GM23248 (cell line): Measurements from ENCODE around the gene ATP5F1D. TPM values are rescaled to one million over a fixed set of nuclear protein-coding genes. Genes with fewer than 3 reads are reported as not detected.

ENCODE experiments used
- DNase-seq: peaks from one replicate; pipeline ENCODE4 v3.0.0-alpha.2; 2015
- H2AFZ ChIP-seq: fragments of 200-600 bp; sonication (generic); 2 replicates; pipeline ENCODE4 v1.6.1; 2016; ENCODE audit warnings: antibody characterized with exemption
- H3F3A ChIP-seq: fragments of 200-600 bp; sonication (generic); 2 replicates; pipeline ENCODE4 v1.6.1; 2016; ENCODE audit warnings: mild to moderate bottlenecking, antibody characterized with exemption, mixed run types; ENCODE audit not compliant: insufficient read depth
- H3K27ac ChIP-seq: fragments of 200-600 bp; sonication (generic); 2 replicates; pipeline ENCODE4 v1.5.1; 2016; ENCODE audit warnings: mild to moderate bottlenecking
- H3K27me3 ChIP-seq: fragments of 200-600 bp; sonication (generic); replicated peaks from 2 replicates; pipeline ENCODE4 v1.6.1; 2016; ENCODE audit warnings: mild to moderate bottlenecking; ENCODE audit not compliant: insufficient read depth
- H3K36me3 ChIP-seq: fragments of 200-600 bp; sonication (generic); 2 replicates; pipeline ENCODE4 v1.6.1; 2016; ENCODE audit warnings: low read depth, mild to moderate bottlenecking
- H3K4me1 ChIP-seq: fragments of 200-600 bp; sonication (generic); 2 replicates; pipeline ENCODE4 v1.6.1; 2016; ENCODE audit warnings: mild to moderate bottlenecking; ENCODE audit not compliant: insufficient read depth
- H3K4me2 ChIP-seq: fragments of 200-600 bp; sonication (generic); one replicate; pipeline ENCODE4 v1.6.1; 2016; ENCODE audit warnings: mild to moderate bottlenecking; ENCODE audit not compliant: unreplicated experiment
- H3K4me3 ChIP-seq: fragments of 200-600 bp; sonication (generic); 2 replicates; pipeline ENCODE4 v1.5.1; 2016; ENCODE audit warnings: mild to moderate bottlenecking
- H3K79me2 ChIP-seq: fragments of 200-600 bp; sonication (generic); 2 replicates; pipeline ENCODE4 v1.6.1; 2016; ENCODE audit warnings: mild to moderate bottlenecking; ENCODE audit not compliant: insufficient read depth
- H3K9ac ChIP-seq: fragments of 200-600 bp; sonication (generic); 2 replicates; pipeline ENCODE4 v1.6.1; 2016; ENCODE audit warnings: mild to moderate bottlenecking
- H3K9me2 ChIP-seq: fragments of 200-600 bp; sonication (generic); 2 replicates; pipeline ENCODE4 v1.6.1; 2016; ENCODE audit warnings: mixed run types, mild to moderate bottlenecking, moderate library complexity; ENCODE audit not compliant: insufficient read depth
- H3K9me3 ChIP-seq: fragments of 200-600 bp; sonication (generic); one replicate; pipeline ENCODE4 v1.6.1; 2017; ENCODE audit warnings: low read depth
- H4K20me1 ChIP-seq: fragments of 200-600 bp; sonication (generic); 2 replicates; pipeline ENCODE4 v1.6.0; 2016; ENCODE audit not compliant: insufficient read depth
- EZH2 ChIP-seq: fragments of 200-600 bp; sonication (generic); IDR thresholded peaks from 2 replicates; pipeline ENCODE4 v1.6.1; 2018; ENCODE audit warnings: antibody characterized with exemption, mild to moderate bottlenecking; ENCODE audit not compliant: insufficient read depth, poor library complexity, severe bottlenecking
- EZH2phosphoT487 ChIP-seq: fragments of 200-600 bp; sonication (generic); IDR thresholded peaks from 2 replicates; pipeline ENCODE4 v1.6.1; 2018; ENCODE audit warnings: antibody characterized with exemption, moderate library complexity, mild to moderate bottlenecking, low read depth; ENCODE audit not compliant: insufficient read depth
- WGBS, 2 experiments: methylation state at CpG; one replicate each; pipeline ENCODE4 v1.1.6; 2015 to 2017; ENCODE audit warnings: low lambda C conversion rate in 2 of 2, low coverage in 1 of 2; ENCODE audit errors: missing lambda C conversion rate in 2 of 2; 5-methylcytosine and 5-hydroxymethylcytosine counted together
- in situ Hi-C: fragments of 300-500 bp; cut with MboI; formaldehyde crosslinking; loops from 2 replicates; pipeline ENCODE4 v1.15.0; 2020
- polyA plus RNA-seq: library from polyadenylated mRNA; unstranded; fragments of >200 nt; fragmentation: Nextera tagmentation; extraction: Ambion mirVana; gene quantifications from 2 replicates; pipeline ENCODE4 v1.2.1, GENCODE V29; 2016
- total RNA-seq: library from RNA; depleted of rRNA; stranded (reverse); fragments of >200 nt; shearing (Covaris generic); gene quantifications from 2 replicates; pipeline ENCODE4 v1.2.3, GENCODE V29; 2014

The ATP5F1D gene
- total and polyA plus RNA-seq, 2 experiments from 2014 or later = 38.9 to 287 TPM

DNA sequence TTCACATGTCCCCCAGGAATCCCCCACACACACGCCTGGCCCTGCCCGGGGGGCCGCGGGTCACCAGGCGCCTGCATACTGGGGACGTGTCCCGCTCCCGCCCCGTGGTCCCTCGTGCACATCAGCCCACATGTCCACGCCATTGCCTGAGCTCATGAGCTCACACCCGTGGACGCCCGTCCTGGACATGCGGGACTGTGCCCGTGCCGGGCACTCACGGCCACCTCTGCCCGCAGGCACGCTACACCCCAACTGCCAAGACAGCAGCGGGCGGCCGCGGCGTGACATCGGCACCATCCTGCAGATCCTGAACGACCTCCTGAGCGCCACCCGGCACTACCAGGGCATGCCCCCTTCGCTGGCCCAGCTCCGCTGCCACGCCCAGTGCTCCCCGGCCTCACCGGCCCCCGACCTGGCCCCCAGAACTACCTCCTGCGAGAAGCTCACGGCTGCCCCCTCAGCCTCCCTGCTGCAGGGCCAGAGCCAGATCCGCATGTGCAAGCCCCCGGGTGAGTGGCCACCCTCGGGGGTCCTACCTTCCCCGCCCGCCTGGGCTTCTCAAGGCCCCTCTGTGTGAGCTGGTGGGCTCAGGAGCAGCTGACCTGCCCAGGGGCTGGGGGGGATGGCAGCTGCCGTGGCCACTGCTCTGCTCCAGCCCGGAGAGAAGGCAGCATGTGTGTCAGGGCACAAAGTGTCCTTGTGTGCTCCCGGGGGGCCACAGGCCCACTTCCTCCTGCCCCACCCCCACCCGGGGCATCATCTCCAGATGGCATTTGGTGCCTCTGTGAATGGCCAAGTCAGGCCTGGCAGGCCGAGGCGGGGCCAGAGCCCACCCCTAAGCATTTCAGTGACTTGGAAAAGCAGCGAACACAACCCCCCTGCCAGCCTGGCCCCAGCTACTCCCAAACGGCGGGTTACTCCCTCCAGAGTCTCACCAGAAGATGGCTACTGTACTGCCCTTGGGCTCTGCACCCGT is 13.9 kb downstream of the ATP5F1D start:
- Histone ChIP-seq H3K4me2 (no peak overlapping the region), H4K20me1 (no peaks in the 10 kb centered on the region), H3K4me3 (no peak overlapping the region), H3F3A (peaks cover 45% of the 10 kb centered on the region), H3K4me1 (peaks cover 38% of the 10 kb centered on the region), H3K9me3 (no peaks in the 10 kb centered on the region), H3K9me2 (no peaks in the 10 kb centered on the region), H3K27me3 (no peaks in the 10 kb centered on the region), H3K36me3 (peaks cover 40% of the 10 kb centered on the region), H3K27ac (peak overlapping the region; percentile 98), H3K79me2 (peaks cover 69% of the 10 kb centered on the region), H2AFZ (no peak overlapping the region), H3K9ac (peak overlapping the region; percentile 99)
- no peak for TF ChIP-seq EZH2
- TF ChIP-seq EZH2phosphoT487 = no peak
- peak; percentile 31 for DNase-seq
- in situ Hi-C loops = no loop called here
- WGBS, 2 experiments = 86 to 88% methylated on average over 19 to 50 of the region's 52 CpGs

DNA sequence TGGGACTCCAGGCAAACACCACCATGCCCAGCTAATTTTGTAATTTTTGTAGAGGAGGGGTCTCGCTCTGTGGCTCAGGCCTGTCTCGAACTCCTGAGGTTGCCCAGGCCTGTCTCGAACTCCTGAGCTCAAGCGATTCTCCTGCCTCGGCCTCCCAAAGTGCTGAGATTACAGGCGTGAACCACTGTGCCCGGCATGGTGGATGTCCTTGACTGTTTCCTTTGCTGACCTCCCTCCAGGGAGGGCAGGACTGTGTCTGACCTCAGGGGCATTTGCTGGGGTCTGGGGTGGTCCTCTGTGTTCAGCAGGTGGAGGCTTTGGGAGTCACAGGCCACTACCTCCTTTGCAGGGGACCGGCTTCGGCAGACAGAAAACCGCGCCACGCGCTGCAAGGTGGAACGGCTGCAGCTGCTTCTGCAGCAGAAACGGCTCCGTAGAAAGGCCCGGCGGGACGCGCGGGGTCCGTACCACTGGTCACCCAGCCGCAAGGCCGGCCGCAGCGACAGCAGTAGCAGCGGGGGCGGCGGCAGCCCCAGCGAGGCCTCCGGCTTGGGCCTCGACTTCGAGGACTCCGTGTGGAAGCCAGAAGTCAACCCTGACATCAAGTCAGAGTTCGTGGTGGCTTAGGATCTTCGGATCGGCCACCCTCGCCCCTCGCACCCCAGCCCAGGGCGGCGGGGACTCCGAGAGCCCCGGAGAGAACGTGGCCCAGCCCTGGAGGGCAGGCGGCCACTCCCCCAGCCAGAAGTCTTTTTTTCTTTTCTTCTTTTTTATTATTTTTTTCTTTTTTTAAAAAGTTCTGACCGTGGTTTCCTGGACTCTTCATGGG is 15.3 kb downstream of the ATP5F1D start:
- no peak overlapping the region for H2AFZ ChIP-seq
- H3K4me2 ChIP-seq = peak overlapping the region; percentile 36
- peaks cover 44% of the 10 kb centered on the region for H3K4me1 ChIP-seq
- peak overlapping the region; percentile 98 for H3K27ac ChIP-seq
- H3K27me3 ChIP-seq = no peaks in the 10 kb centered on the region
- H3K9ac ChIP-seq = peak overlapping the region; percentile 94
- WGBS, 2 experiments = 87 to 91% methylated on average over 26 to 46 of the region's 46 CpGs
- H3K36me3 ChIP-seq = peaks cover 35% of the 10 kb centered on the region
- no peak for TF ChIP-seq EZH2phosphoT487
- TF ChIP-seq EZH2 = no peak
- no peak overlapping the region for H3K4me3 ChIP-seq
- no peaks in the 10 kb centered on the region for H4K20me1 ChIP-seq
- H3K9me3 ChIP-seq = no peaks in the 10 kb centered on the region
- H3K9me2 ChIP-seq = no peaks in the 10 kb centered on the region
- H3K79me2 ChIP-seq = peaks cover 56% of the 10 kb centered on the region
- H3F3A ChIP-seq = peaks cover 45% of the 10 kb centered on the region
- in situ Hi-C loops = no loop called here
- peak; percentile 23 for DNase-seq

DNA sequence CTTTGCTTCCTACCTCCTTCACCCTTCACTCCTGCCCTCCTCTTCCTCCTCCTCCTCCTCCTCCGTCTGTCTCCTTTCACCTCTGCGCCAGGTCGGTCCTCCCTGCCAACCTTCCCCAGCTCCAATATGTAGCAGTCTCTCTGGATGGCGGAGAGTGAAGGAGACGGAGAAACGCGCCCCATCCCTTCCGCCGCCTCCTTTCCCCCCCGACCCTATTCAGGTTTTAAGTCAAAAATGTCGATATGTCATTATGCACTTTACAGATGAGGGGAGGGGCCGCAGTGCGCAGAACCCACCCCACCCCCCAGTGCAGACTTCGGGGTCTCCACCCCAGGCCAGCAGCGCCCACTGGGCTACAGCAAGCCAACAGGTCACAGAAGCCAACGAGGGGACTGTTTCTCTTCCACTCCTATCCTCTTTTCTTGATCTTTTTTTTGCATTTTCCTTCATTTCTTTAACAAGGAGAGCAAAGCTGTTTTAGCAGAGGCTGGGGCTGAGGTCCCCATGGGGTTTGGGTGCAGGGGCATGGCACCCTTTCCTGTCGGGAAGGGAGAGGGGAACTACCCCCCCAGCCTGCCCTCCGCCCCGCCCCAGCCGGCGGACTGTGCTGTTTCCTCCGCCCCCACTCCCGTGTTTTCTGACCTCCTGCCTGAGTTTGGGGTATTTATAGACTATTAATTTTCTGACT is 16.1 kb downstream of the ATP5F1D start:
- peak; percentile 32 for DNase-seq
- H4K20me1 ChIP-seq = no peaks in the 10 kb centered on the region
- H3K9ac ChIP-seq = peak overlapping the region; percentile 94
- peaks cover 45% of the 10 kb centered on the region for H3F3A ChIP-seq
- H3K27ac ChIP-seq = peak overlapping the region; percentile 98
- in situ Hi-C loops = no loop called here
- no peaks in the 10 kb centered on the region for H3K9me2 ChIP-seq
- H3K36me3 ChIP-seq = peaks cover 35% of the 10 kb centered on the region
- no peak overlapping the region for H2AFZ ChIP-seq
- TF ChIP-seq EZH2 (no peak), EZH2phosphoT487 (no peak)
- H3K27me3 ChIP-seq = no peaks in the 10 kb centered on the region
- peaks cover 50% of the 10 kb centered on the region for H3K79me2 ChIP-seq
- peaks cover 52% of the 10 kb centered on the region for H3K4me1 ChIP-seq
- H3K9me3 ChIP-seq = no peaks in the 10 kb centered on the region
- WGBS, 2 experiments = 65 to 76% methylated on average over 20 to 23 of the region's 23 CpGs
- peak overlapping the region; percentile 36 for H3K4me2 ChIP-seq
- no peak overlapping the region for H3K4me3 ChIP-seq

DNA sequence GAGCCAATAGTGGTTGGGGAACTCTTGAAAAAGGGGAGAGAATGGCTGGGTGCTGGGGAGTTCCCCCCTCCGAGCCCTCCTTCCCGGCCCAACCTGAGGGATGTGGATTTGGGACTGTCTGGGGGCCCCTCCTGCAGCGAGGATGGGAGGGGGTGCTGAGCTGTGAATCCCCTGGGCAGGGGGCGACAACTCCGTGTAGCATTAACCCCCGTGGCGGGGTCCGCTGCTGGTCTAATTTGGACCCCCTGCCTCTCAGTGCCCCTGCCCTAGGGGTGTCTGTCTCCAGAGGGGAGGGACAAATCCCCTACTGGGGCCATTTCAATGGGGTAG is 16.6 kb downstream of the ATP5F1D start:
- Histone ChIP-seq H3K27ac (peak overlapping the region; percentile 98), H3K4me3 (no peak overlapping the region), H3K9ac (peak overlapping the region; percentile 94), H2AFZ (no peak overlapping the region), H3K4me2 (no peak overlapping the region), H3K9me3 (no peaks in the 10 kb centered on the region), H4K20me1 (no peaks in the 10 kb centered on the region), H3K36me3 (peaks cover 35% of the 10 kb centered on the region), H3F3A (peaks cover 46% of the 10 kb centered on the region), H3K79me2 (peaks cover 50% of the 10 kb centered on the region), H3K27me3 (no peaks in the 10 kb centered on the region), H3K4me1 (peaks cover 55% of the 10 kb centered on the region), H3K9me2 (no peaks in the 10 kb centered on the region)
- no peak for DNase-seq
- 64 to 75% methylated on average over 8 of the region's 8 CpGs for WGBS, 2 experiments
- in situ Hi-C loops = no loop called here
- no peak for TF ChIP-seq EZH2phosphoT487
- TF ChIP-seq EZH2 = no peak
